PFSK-1 (cell line): ENCODE data around the gene SIL1.

Source experiments
- POLR2AphosphoS5 ChIP-seq: IDR thresholded peaks from 2 replicates; pipeline ENCODE4 v1.6.1; 2012; ENCODE audit warnings: low read depth, mild to moderate bottlenecking, control low read depth, low read length, moderate library complexity
- TF ChIP-seq, protein P1 (sequence below), 2 experiments: IDR thresholded peaks; 2 replicates each; pipeline versions ENCODE4 v1.6.1 to v1.8.0; 2011 to 2012; ENCODE audit warnings: low read depth in 2 of 2, low read length in 2 of 2, control low read depth in 1 of 2, inconsistent platforms in 1 of 2, mild to moderate bottlenecking in 1 of 2, moderate library complexity in 1 of 2; ENCODE audit not compliant: insufficient read depth in 1 of 2

DNA sequence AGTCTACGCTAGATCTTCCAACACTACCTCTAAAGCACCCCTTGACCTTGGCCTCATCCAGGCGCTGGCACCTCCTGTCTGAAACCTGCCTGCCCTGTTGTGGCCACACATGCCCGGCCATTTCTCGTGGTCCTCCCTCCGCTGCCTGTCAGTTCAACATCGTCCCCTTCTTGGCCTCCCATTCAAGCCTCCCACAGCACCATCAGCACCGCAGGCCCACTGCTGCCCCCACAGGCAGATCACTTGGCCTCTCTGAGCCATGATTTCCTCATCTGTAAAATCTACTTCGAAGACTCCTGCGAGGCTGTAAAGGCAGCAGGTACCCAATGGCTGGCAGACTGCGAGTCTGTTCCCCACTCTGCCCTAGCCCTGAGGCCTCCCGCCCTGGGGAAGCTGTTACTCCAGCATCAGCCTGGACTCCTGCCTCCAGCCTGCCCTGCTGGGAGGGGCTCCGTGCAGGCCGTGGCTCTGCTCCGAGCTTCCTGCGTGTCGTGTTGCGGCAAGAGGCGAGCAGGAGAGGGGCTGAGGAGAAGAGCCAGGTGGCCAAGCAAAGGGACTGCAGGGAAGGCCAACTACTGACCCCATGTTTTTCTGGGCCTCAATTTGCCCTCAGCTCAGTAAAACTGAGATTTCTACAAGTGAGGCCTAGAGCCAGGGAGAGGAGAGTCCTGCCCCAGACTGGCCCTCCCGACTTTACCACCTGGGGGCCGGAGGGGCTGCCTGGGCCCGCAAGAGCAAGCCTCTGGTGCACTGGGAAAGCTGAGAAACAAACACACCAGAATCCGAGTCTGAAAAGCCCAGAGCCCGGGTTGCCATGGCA, 252.5 kb downstream of the SIL1 start:
- TF ChIP-seq POLR2AphosphoS5: no peak
- TF ChIP-seq, protein P1, sequence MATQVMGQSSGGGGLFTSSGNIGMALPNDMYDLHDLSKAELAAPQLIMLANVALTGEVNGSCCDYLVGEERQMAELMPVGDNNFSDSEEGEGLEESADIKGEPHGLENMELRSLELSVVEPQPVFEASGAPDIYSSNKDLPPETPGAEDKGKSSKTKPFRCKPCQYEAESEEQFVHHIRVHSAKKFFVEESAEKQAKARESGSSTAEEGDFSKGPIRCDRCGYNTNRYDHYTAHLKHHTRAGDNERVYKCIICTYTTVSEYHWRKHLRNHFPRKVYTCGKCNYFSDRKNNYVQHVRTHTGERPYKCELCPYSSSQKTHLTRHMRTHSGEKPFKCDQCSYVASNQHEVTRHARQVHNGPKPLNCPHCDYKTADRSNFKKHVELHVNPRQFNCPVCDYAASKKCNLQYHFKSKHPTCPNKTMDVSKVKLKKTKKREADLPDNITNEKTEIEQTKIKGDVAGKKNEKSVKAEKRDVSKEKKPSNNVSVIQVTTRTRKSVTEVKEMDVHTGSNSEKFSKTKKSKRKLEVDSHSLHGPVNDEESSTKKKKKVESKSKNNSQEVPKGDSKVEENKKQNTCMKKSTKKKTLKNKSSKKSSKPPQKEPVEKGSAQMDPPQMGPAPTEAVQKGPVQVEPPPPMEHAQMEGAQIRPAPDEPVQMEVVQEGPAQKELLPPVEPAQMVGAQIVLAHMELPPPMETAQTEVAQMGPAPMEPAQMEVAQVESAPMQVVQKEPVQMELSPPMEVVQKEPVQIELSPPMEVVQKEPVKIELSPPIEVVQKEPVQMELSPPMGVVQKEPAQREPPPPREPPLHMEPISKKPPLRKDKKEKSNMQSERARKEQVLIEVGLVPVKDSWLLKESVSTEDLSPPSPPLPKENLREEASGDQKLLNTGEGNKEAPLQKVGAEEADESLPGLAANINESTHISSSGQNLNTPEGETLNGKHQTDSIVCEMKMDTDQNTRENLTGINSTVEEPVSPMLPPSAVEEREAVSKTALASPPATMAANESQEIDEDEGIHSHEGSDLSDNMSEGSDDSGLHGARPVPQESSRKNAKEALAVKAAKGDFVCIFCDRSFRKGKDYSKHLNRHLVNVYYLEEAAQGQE (IDR thresholded peaks at IDR 0.05; ENCODE audit: insufficient read depth in 1 of 2, low read depth in 2 of 2, low read length in 2 of 2): no peak
